Activated naive CD4-positive, alpha-beta T cell treated with anti-CD3 and anti-CD28 coated beads for 36 hours (primary cell): ENCODE measurements around the gene PLEKHB2. TPM values are rescaled to one million over a fixed set of nuclear protein-coding genes. Genes with fewer than 3 reads are reported as not detected.
"Not testable (repeated sequence)": the region's sequence is repeated elsewhere in the genome, so short reads cannot be mapped to it uniquely, and the experiment has no call there.

ENCODE experiments used
- CTCF ChIA-PET: fragments of 350-600 bp; sonication (Branson Sonifier 250); formaldehyde crosslinking; loops from one replicate; lab custom pipeline; 2021; ENCODE audit warnings: antibody characterized with exemption; lab: Charles Lee
- DNase-seq: peaks from one replicate; pipeline ENCODE4 v3.0.0-alpha.2; 2020
- H3K27ac Mint-ChIP-seq: one replicate; pipeline ENCODE4 v1.8.0; 2021; ENCODE audit warnings: mild to moderate bottlenecking, mixed read lengths
- H3K27me3 Mint-ChIP-seq: one replicate; pipeline ENCODE4 v1.8.0; 2021; ENCODE audit warnings: low read depth, mixed read lengths
- H3K36me3 Mint-ChIP-seq: one replicate; pipeline ENCODE4 v1.8.0; 2021; ENCODE audit warnings: low read depth, mixed read lengths
- H3K4me1 Mint-ChIP-seq: one replicate; pipeline ENCODE4 v1.8.0; 2021; ENCODE audit warnings: low read depth, mixed read lengths
- H3K4me3 Mint-ChIP-seq: one replicate; pipeline ENCODE4 v1.8.0; 2021; ENCODE audit warnings: mild to moderate bottlenecking, moderate library complexity, mixed read lengths
- H3K9me3 Mint-ChIP-seq: one replicate; pipeline ENCODE4 v1.8.0; 2021; ENCODE audit warnings: mixed read lengths
- intact Hi-C: fragments of 100-400 bp; cut with micrococcal nuclease; formaldehyde crosslinking; loops from one replicate; pipeline ENCODE4 v1.15.1; 2023
- total RNA-seq, 2 experiments: library from RNA; stranded (reverse); gene quantifications; one replicate each; pipeline ENCODE4 v1.2.3, GENCODE V29; 2021

PLEKHB2 gene
- total RNA-seq, 2 experiments from 2014 or later: 43.4 to 43.9 TPM

DNA sequence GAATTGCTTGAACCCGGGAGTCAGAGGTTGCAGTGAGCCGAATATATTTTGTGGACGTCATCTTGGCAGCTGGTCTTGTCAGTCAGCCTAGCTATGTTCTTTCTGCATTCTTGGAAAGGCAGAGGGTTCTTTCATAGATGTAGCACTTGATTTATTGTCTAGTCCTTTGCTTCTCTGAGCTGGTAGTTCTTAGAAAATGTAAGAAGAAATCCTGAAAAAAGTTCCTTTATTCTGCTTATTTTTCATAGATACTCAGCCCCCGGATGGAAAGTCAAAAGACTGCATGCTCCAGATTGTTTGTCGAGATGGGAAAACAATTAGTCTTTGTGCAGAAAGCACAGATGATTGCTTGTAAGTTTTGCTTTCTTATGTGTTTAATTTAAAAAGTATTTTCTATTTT, 21.3 kb downstream of the PLEKHB2 start:
- no peaks in the 10 kb centered on the region for H3K27me3 Mint-ChIP-seq
- H3K36me3 Mint-ChIP-seq: peaks cover 51% of the 10 kb centered on the region
- no peak overlapping the region for H3K27ac Mint-ChIP-seq
- intact Hi-C loops: no loop called here
- no peak for DNase-seq
- peaks cover 5% of the 10 kb centered on the region for H3K4me1 Mint-ChIP-seq
- peaks cover 1% of the 10 kb centered on the region for H3K9me3 Mint-ChIP-seq
- no peak overlapping the region for H3K4me3 Mint-ChIP-seq
- CTCF ChIA-PET: no interaction called here

DNA sequence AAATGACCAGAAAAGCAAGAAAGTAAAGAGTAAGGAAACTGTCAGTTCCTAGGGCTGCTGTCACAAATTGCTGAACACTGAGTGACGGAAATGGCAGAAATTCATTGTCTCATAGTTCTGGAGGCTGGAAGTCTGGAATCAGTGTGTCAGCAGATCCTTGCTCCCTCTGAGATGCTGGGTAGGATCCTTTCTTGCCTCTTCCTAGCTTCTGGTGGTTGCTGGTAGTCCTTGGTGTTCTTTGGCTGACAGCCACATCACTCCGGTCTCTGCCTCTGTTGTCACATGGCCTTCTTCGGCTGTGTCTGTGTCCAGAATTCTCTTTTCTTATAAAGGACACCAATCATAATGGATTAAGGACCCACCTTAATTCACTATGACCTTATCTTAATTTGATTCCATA, 21.9 kb downstream of the PLEKHB2 start:
- intact Hi-C loops: no loop called here
- Mint-ChIP-seq H3K27ac (no peak overlapping the region), H3K36me3 (peaks cover 49% of the 10 kb centered on the region), H3K27me3 (no peaks in the 10 kb centered on the region), H3K4me3 (no peak overlapping the region), H3K4me1 (peaks cover 5% of the 10 kb centered on the region), H3K9me3 (peaks cover 1% of the 10 kb centered on the region)
- CTCF ChIA-PET: no interaction called here
- no peak for DNase-seq

GRCh38 chr2:131127981-131128380, 22.8 kb downstream of the PLEKHB2 start:
- CTCF ChIA-PET: no interaction called here
- peaks cover 1% of the 10 kb centered on the region for H3K9me3 Mint-ChIP-seq
- DNase-seq: no peak
- H3K36me3 Mint-ChIP-seq: peaks cover 48% of the 10 kb centered on the region
- H3K4me1 Mint-ChIP-seq: peaks cover 7% of the 10 kb centered on the region
- intact Hi-C loops: no loop called here
- no peaks in the 10 kb centered on the region for H3K27me3 Mint-ChIP-seq
- H3K27ac Mint-ChIP-seq: no peak overlapping the region
- no peak overlapping the region for H3K4me3 Mint-ChIP-seq

- H3K9me3 Mint-ChIP-seq: peaks cover 1% of the 10 kb centered on the region
- intact Hi-C loops: no loop called here
- DNase-seq: no peak
- CTCF ChIA-PET: interaction anchor here (1.6 kb wide), 1 partner anchor 254 kb away, joined by 3 read pairs; no protein-coding TSS in a partner anchor
- H3K4me1 Mint-ChIP-seq: peaks cover 3% of the 10 kb centered on the region
- peaks cover 48% of the 10 kb centered on the region for H3K36me3 Mint-ChIP-seq
- H3K4me3 Mint-ChIP-seq: no peak overlapping the region
- H3K27ac Mint-ChIP-seq: no peak overlapping the region
- H3K27me3 Mint-ChIP-seq: no peaks in the 10 kb centered on the region
Observed at GRCh38 chr2:131130298-131130596, 25.1 kb downstream of the PLEKHB2 start.

DNA sequence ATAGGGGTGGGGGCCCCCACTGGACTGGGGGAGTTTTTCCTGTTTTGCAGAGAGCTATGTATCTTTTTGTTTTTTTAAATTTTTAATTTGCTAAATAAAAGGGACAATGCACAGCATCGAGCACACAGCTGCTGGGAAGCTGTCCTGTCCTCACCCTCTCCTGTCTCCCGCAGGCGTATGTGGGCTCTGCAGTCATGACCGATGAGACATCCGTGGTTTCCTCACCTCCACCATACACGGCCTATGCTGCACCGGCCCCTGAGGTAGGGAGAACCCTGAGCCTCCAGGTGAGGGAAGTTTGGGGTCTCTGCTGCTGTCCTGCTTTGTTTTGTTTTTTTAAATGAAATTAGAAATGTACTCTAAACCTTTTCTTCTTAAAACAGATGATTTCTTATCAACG, 27.6 kb downstream of the PLEKHB2 start:
- no peaks in the 10 kb centered on the region for H3K27me3 Mint-ChIP-seq
- intact Hi-C loops: no loop called here
- no peak for DNase-seq
- H3K9me3 Mint-ChIP-seq: peaks cover 1% of the 10 kb centered on the region
- H3K4me3 Mint-ChIP-seq: no peak overlapping the region
- peaks cover 6% of the 10 kb centered on the region for H3K4me1 Mint-ChIP-seq
- no peak overlapping the region for H3K27ac Mint-ChIP-seq
- CTCF ChIA-PET: no interaction called here
- H3K36me3 Mint-ChIP-seq: peaks cover 44% of the 10 kb centered on the region

DNA sequence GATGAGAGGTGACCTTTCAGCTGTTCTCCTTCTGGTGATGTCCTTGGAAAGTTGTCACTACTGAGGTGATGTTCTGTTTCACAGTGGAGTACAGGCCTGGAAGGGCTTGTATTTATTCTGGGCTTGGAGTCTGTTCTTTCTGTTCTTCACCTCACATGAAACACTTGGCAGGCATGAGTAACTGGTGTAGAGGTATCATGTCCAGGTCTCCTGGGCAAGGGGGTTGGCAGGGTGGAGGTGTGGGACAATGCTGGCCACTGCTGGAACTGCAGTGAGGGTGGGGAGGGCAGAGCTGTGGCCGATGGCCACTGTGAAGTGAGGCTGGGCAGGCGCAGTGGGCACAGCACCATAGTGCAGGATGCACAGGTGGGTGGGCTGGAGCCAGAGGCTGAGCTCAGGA, 35.4 kb downstream of the PLEKHB2 start:
- Mint-ChIP-seq H3K4me1 (peaks cover 13% of the 10 kb centered on the region), H3K4me3 (no peak overlapping the region), H3K27ac (no peak overlapping the region), H3K9me3 (no peaks in the 10 kb centered on the region), H3K36me3 (peaks cover 29% of the 10 kb centered on the region), H3K27me3 (no peaks in the 10 kb centered on the region)
- CTCF ChIA-PET: interaction anchor here (0.6 kb wide), 1 partner anchor 12 kb away, joined by 4 read pairs; no protein-coding TSS in a partner anchor
- DNase-seq: no peak
- intact Hi-C loops: no loop called here

GRCh38 chr2:131142849-131143248, 37.7 kb downstream of the PLEKHB2 start:
- CTCF ChIA-PET: interaction anchor here (2.1 kb wide), 1 partner anchor 11 kb away, joined by 9 read pairs; no protein-coding TSS in a partner anchor
- Mint-ChIP-seq H3K27me3 (no peaks in the 10 kb centered on the region), H3K36me3 (peaks cover 22% of the 10 kb centered on the region), H3K4me3 (no peak overlapping the region), H3K4me1 (peaks cover 9% of the 10 kb centered on the region), H3K9me3 (no peaks in the 10 kb centered on the region), H3K27ac (no peak overlapping the region)
- intact Hi-C loops: no loop called here
- no peak for DNase-seq

GRCh38 chr2:131143803-131144202, 38.7 kb downstream of the PLEKHB2 start:
- no peak overlapping the region for H3K27ac Mint-ChIP-seq
- DNase-seq: no peak
- CTCF ChIA-PET: interaction anchor here (0.6 to 2.1 kb wide), 2 partner anchors 10 to 449 kb away, joined by 3 to 9 read pairs; no protein-coding TSS in a partner anchor
- H3K4me1 Mint-ChIP-seq: peaks cover 9% of the 10 kb centered on the region
- intact Hi-C loops: no loop called here
- no peaks in the 10 kb centered on the region for H3K9me3 Mint-ChIP-seq
- peaks cover 22% of the 10 kb centered on the region for H3K36me3 Mint-ChIP-seq
- H3K27me3 Mint-ChIP-seq: no peaks in the 10 kb centered on the region
- H3K4me3 Mint-ChIP-seq: no peak overlapping the region

DNA sequence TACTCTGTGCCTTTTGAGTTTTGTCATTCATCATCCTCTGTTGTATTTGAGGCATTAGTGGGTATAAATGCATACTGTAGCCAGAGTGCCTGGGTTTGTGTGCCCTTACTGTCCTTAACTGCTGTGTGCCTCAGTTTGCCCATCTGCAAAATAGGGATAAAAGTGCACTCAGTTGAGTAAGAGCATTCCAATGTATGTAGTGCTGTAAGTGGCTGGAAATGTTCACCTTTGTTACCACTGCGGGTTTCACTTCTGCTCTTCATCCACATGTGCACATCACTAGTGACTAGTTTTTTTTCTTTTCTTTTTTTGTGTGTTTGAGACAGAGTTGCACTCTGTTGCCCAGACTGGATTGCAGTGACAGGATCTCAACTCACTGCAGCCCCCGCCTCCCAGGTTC, 39.9 kb downstream of the PLEKHB2 start:
- intact Hi-C loops: no loop called here
- H3K4me1 Mint-ChIP-seq: peaks cover 9% of the 10 kb centered on the region
- CTCF ChIA-PET: interaction anchor here (2.1 kb wide), 1 partner anchor 8 kb away, joined by 9 read pairs; no protein-coding TSS in a partner anchor
- H3K27me3 Mint-ChIP-seq: no peaks in the 10 kb centered on the region
- no peak overlapping the region for H3K27ac Mint-ChIP-seq
- H3K9me3 Mint-ChIP-seq: no peaks in the 10 kb centered on the region
- peaks cover 22% of the 10 kb centered on the region for H3K36me3 Mint-ChIP-seq
- no peak for DNase-seq
- H3K4me3 Mint-ChIP-seq: no peak overlapping the region

DNA sequence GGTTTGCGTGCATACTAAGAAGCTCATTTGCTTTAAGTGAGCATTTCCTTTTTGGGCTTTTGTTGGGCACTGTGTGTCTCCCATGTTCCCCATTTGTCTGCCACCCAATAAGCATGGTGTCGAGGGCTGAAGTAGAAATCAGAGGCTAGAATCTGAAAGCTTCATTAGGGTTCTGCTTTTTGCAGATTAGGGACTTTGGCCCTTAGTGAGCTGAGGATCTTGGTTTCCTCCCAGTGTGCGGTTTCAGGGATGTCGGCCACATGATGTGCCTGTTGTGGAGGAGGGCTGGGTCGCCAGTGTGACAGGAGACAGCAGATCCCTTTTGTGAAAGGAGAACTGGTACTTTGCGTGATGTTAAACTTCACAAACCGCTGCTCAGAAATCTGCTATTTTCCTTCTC, 41.1 kb downstream of the PLEKHB2 start:
- no peak overlapping the region for H3K27ac Mint-ChIP-seq
- CTCF ChIA-PET: no interaction called here
- peaks cover 16% of the 10 kb centered on the region for H3K36me3 Mint-ChIP-seq
- no peak for DNase-seq
- no peaks in the 10 kb centered on the region for H3K27me3 Mint-ChIP-seq
- H3K4me3 Mint-ChIP-seq: no peak overlapping the region
- peaks cover 6% of the 10 kb centered on the region for H3K4me1 Mint-ChIP-seq
- H3K9me3 Mint-ChIP-seq: no peaks in the 10 kb centered on the region
- intact Hi-C loops: no loop called here

GRCh38 chr2:131146749-131147148, 41.6 kb downstream of the PLEKHB2 start:
- H3K36me3 Mint-ChIP-seq: peaks cover 16% of the 10 kb centered on the region
- no peak overlapping the region for H3K4me3 Mint-ChIP-seq
- H3K27me3 Mint-ChIP-seq: no peaks in the 10 kb centered on the region
- no peak overlapping the region for H3K27ac Mint-ChIP-seq
- no peak for DNase-seq
- CTCF ChIA-PET: no interaction called here
- H3K9me3 Mint-ChIP-seq: no peaks in the 10 kb centered on the region
- H3K4me1 Mint-ChIP-seq: peaks cover 6% of the 10 kb centered on the region
- intact Hi-C loops: no loop called here

DNA sequence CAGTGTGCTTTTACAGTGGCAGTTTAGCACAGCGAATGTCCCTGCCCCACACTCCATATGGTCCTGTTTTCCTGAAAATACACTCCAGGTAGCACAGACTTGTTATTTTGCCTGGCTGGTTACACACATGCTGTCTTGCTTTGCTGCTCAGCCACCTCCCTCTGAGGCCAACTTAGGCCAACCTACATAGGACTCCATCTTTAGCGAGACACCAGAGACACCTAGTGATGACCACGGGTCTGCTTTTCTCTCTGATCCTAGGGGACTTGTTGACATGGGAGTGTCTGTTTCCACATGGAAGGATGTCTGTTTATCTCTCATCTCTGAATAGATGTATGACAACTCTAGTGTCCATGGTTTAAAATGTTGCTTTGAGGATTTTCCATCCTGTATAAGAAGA, 43.3 kb downstream of the PLEKHB2 start:
- intact Hi-C loops: no loop called here
- Mint-ChIP-seq H3K4me1 (no peaks in the 10 kb centered on the region), H3K9me3 (no peaks in the 10 kb centered on the region), H3K36me3 (peaks cover 12% of the 10 kb centered on the region), H3K27ac (no peak overlapping the region), H3K27me3 (no peaks in the 10 kb centered on the region), H3K4me3 (no peak overlapping the region)
- CTCF ChIA-PET: interaction anchor here (0.8 kb wide), 1 partner anchor 45 kb away, joined by 3 read pairs; no protein-coding TSS in a partner anchor
- no peak for DNase-seq

DNA sequence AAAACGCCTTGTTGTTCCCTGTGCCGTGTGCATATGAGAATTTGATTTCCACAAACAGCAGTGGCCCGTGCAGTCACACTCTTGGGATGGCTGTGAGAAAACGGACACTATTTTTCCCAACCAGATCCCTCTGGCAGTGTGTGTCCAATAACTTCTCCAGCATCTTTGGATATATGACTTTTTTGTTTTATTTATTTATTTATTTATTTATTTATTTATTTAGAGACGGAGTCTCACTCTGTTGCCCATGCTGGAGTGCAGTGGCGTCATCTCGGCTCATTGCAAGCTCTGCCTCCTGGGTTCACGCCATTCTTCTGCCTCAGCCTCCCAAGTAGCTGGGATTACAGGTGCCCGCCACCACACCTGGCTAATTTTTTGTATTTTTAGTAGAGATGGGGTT, 45.0 kb downstream of the PLEKHB2 start:
- H3K4me1 Mint-ChIP-seq: peaks cover 13% of the 10 kb centered on the region
- intact Hi-C loops: loop anchor here (5.0 to 10.0 kb wide), 3 partner anchors 353 to 1115 kb away; no protein-coding TSS in a partner anchor
- H3K27me3 Mint-ChIP-seq, H3K27ac Mint-ChIP-seq, DNase-seq, H3K9me3 Mint-ChIP-seq, CTCF ChIA-PET, H3K4me3 Mint-ChIP-seq, H3K36me3 Mint-ChIP-seq: not testable (repeated sequence)
